GM19324 (cell line): ENCODE measurements around the gene POLQ.
"Not testable (repeated sequence)": the region's sequence is repeated elsewhere in the genome, so short reads cannot be mapped to it uniquely, and the experiment has no call there.

Experiments used
- ATAC-seq: cut with Tn5 transposase; IDR thresholded peaks from one replicate; pipeline ENCODE4 v1.9.1; 2021; ENCODE audit warnings: mild to moderate bottlenecking, moderate library complexity; ENCODE audit not compliant: unreplicated experiment, low FRiP score

The POLQ gene

DNA sequence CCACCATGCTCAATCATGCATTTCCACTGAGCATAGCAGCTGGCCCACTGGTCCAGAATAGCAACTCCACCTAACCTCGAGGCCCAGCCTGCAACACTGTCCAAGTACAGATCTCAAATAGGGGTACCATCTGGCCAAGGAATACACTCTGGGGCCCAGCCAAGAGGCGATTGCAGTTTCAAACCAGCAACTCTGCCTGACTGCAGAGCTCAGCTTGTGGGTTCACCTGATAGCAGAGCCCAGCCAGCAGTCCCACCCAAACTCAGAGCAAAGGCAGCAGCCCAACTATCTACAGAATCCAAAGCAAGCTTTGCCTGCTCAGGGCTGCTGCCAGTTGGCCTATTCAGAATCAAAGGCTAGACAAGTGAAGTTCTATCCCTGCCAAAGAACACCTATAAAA lies 30.5 kb downstream of the POLQ start:
- no peak for ATAC-seq

DNA sequence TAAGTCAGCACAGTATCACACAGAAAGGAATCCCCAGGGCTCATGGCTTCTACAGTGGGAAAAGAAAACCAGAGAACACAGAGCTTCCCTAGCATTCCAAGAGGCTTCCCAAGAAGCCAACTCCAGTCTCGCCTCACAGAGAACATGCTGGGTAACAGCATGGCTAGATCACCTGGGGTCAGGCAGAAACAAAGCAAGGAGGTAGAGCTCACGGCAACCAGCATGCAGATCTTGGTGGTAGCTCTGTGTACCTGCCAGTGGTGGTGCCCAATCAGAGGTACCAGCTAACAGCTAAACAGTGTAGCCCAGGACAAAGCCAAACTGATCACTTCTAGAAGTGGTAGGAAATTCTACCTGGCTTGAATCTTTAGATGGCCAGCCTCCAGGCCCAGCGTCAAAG lies 31.3 kb downstream of the POLQ start:
- ATAC-seq: no peak

DNA sequence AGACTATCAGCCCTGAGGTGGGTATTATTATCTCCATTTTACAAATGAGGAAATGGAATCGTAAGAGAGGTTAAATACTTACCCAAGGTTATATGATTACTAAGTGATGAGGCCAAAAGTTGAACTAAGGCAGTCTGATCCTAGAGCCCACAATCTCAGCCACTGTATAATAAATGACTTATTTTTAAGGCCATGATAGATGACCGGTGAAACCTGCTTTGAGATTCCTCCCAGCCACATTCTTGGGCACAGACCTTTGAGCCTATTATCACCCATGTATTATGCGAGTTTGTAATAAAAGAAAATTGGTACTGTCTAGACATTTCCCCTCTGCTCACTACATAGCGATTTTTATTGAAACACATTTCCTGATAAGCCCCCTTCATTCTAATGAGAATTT lies 37.4 kb downstream of the POLQ start:
- no peak for ATAC-seq

DNA sequence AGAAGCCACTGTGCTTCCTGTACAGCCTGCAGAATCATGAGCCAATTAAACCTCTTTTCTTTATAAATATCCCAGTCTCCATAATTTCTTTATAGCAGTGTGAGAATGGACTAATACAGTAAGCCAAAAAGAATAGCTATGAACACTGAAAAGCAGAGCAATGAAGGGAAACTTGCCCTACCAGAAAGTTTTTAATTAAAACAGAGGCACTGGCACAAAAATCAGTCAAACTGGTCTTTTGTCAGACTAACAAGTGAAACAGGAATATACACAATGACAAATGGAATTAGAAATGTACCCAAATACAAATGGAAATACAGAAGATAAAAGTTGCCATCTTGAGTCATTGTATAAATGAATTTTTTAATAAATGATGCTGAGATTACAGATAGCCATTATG lies 40.5 kb downstream of the POLQ start:
- no peak for ATAC-seq

DNA sequence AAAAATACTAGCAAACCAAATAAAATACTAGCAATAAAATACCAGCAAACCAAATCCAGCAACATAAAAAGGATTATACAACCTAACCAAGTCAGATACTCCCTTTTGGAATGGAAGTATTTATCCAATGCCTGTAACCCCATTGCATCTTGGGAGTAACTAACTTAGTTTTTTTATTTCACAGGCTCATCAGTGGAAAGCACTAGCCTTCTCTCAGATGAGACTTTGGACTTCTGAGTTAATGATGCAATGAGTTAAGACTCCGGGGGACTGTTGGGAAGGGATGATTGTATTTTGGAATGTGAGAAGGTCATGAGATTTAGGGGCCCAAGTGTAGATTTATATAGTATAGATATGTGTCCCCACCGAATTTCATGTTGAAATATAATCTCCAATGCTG lies 41.2 kb downstream of the POLQ start:
- no peak for ATAC-seq

DNA sequence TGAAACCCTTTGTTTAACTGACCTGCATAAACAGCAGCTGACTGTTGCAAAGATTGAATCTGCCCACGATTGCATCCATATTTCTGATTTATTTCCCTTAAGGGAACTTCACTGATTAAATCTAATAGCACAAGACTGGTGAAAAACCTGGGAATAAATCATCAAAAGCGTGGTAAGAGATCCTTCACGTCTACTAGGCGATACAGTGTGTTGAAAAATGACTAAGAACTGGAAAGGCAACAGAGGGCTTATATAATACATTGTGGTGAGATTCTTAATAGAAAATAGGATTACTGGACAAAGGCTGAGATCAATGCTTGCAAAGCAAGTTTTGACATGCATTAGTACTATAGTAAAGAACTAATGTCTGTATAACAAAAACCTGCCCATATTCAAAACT lies 49.0 kb downstream of the POLQ start:
- ATAC-seq: no peak

DNA sequence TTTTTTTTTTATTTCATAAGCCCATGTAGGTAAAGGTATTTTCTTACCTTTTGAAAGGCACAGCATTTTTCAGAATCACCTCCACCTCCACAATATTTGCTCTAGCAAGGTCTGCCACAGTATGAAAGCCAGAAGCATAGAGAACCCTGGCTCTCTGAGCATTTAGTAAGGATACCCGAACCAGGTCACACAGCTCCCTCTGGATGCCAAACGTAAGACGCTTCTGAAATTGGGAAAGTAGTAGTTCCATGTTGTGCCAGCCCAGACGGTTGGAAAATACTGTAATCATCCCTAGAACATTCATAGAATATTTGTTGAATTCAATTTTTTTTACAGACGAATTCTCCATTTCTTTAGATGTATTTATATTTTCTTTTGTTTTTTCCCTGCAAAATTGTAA lies 52.4 kb downstream of the POLQ start:
- no peak for ATAC-seq

DNA sequence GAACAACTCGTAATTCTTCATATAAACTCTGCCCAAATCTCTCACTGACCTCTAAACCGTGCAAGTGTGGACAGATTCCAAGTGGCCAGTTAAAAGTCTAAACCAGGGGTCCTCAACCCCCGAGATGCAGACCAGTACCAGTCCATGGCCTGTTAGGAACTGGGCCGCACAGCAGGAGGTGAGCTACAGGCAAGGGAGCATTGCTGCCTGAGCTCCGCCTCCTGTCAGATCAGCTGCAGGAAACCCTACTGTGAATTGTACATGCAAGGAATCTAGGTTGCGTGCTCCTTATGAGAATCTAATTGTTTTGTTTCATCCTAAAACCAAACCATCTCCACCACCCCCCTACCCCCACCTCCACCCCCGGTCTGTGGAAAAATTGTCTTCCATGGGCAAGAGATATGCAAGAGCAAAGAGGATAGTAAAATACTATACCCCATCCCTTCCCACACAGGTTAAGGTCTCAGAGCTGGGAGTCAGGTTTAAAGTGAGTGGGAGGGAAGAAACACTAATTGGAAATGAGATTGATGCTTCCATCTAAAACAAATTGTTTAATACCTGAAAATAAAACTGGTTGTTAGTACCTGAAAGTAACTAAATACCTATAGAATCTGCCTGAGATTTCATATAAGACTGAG lies 54.0 kb downstream of the POLQ start:
- no peak for ATAC-seq

DNA sequence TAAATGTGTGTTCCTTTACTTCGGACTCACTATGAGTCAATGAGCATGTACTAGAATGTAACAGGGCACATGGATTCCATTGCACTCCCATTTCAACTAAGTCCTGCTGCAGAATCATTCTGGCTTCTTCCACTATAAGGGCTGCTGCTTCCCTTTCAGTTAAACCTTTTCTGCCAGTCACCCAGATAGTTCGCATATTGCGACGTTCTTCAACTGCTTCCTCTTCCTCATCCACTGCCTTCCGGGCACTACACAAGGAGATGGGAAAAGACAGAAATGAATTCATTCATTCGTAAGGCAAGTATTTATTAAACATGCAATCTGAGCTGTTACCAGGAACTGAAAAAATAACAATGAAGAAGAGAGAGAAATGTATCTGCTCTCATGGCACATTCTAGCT lies 55.6 kb downstream of the POLQ start:
- ATAC-seq: no peak

DNA sequence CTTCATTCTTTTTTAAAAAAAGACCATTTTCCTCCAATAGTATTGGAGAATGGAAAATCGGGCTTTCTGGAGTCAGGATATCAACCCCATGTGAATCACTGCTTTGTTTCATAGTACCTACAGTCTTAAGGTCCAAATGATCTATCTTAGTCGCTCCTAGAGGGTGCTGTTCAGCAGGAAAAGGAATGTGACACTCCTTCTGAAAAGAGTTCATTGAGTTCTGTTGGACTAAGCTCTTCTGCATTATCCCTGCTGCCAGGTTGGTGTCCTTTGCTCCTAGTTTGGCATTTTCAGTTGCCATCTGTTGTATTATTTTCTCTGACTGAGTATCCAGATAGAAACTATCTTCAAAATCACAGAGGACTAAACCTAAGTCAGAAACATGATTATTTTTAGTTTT lies 57.2 kb downstream of the POLQ start:
- no peak for ATAC-seq

DNA sequence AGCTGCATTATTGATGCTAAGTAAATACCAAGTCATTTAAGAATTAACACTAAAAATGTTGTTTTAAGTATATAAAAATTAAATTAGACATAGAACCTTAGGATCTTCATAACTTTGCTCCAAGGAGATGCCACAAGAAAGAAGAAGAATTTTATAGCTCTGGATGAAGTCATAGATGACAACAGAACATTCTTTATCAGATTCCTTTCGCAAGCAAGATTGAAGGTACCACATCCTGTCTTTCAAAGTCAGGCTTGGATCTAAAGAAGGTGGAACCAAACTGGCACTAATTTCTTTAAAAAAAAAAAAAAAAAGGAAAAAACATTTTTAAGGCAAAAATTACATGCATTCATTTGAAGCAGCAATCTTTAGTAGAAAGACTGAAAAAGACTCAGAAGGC lies 62.5 kb downstream of the POLQ start:
- no peak for ATAC-seq

DNA sequence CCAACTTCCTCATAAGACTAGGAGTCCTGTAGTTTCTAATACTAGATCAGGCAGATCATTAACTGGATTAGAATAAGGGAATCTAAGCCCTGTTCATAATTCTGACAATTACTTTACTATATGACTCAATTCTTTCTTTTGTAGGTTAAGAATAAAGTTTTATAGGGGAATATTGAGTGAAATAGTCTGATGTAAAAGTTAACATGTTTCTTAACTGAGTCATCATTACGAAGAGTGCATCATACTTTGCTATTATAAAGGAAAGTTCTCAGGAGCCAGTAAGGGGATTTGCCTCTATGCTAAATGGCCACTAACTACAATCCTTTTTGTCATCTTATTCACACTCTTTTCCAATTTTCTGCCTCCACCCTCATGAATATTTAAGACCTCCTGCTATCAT lies 63.1 kb downstream of the POLQ start:
- ATAC-seq: no peak

DNA sequence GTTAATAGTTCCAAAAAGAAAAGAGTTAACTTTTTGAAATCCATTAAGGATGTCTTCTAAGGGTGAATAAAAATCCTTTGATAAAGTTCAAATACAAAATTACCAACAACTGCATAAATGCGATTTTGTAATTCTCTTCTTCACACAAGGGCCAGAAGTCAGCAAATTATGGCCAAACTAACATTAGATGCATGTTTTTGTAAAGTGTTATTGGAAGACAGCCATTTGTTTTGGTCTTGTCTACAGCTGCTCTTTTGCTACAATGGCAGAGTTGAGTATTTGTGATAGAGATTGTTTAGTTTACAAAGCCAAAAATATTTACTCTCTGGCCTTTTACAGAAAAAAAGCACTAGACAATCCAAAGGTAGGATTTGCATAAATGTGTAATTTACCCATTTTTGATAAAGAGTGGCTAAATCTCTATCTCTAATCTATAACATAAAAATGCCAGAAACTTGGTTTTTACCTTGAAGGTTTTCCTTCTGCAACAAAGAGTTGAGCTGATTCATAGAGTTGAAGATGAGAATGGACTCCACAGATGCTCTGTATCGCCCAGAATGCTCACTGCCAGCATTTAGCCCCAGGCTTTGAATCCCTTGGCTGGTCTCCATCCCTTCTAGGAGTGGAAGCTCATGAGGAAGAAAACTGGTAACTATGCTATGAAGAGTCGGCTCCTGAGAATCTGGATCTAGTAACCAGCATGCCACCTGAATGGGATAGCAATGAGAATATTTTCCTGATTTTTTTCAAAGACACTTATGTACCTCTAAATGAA lies 64.5 kb downstream of the POLQ start:
- no peak for ATAC-seq

DNA sequence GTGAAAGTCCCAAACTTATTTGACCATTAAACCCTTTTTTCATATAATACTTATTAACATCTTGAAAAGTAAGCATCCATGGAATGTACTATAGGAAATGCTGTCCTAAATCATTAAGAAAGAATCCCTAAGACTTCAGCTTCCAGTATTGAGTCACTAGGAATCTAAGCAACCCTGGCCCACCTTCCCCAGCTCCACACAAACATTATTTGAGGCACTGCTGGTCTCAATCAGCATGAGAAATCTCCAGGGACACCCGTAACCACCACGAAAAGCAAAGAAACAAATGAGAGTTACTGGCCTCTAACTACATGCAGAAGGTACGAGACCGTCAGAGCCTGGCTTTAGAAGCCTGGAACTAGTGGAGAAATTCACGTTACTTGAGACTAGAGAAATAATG lies 68.2 kb downstream of the POLQ start:
- ATAC-seq: no peak

DNA sequence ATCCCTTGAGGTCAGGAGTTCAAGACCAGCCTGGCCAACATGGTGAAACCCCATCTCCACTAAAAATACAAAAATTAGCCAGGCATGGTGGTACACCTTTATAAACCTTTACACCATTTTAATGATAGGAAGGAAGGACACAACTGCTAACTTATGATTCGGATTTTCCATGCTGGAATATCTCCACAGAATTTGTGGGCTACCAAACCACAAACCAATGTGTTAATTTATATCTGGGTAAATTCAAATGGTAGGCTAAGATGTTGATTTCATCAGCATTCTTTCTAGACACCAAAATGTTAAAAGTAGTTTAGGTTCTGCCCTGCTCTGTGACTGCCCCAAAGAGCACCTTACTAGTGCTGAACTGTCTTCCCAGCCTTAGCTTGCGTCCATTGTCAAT lies 72.8 kb downstream of the POLQ start:
- no peak for ATAC-seq

DNA sequence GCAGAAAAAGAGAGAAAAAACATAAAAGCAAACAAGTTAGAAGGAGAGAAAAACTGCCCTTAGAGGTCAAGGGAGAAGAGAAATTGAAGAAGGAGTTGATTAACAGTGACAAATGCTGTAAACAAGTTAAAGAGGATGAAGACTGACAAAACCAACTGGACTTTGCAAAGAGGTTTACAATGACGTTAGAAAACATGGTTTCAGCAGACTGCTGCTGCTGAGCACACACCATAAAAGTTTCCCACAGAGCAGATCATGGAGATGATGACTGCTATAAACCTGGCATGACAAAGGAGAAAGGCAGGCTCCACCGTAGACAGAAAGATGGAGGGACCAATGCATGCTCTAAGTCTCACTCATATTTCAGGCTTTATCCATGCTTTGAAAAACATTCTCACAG lies 78.7 kb downstream of the POLQ start:
- no peak for ATAC-seq

DNA sequence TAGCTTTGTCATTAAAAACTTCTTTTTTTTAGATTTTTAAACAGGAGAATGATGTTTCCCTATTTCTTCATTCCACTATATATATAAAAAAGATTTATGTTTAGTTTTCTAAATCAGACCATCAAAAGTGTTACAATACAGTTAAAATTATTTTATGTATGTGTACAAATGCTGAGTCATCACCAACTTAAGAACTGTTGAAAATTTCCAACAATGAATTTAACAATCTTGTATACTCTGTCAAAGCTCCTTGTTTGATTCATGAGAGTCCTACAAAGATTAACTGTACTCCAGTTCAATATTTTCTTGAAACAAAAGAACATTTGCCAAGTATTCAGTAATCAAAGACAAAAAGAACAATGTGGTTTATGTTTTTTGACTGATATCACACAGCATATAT lies 82.0 kb downstream of the POLQ start:
- no peak for ATAC-seq

DNA sequence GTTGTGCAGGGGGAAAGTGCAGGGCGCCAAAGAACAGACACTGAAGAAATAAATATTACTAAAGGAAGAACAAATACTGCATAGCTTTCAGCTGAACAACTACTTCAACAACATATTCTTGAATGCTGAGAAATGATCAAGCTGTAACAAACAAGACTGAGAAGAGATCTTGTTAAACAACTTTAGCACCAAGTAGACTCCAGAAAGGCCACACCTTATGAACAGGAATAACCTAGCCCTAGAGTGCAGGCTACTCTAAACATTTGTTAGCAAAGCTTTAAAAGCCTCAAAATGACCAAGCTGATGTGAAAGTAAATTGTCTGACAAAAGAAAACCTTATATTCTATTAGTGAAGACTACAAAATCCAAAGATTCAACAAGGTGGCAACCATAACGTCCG lies 83.2 kb downstream of the POLQ start:
- no peak for ATAC-seq

DNA sequence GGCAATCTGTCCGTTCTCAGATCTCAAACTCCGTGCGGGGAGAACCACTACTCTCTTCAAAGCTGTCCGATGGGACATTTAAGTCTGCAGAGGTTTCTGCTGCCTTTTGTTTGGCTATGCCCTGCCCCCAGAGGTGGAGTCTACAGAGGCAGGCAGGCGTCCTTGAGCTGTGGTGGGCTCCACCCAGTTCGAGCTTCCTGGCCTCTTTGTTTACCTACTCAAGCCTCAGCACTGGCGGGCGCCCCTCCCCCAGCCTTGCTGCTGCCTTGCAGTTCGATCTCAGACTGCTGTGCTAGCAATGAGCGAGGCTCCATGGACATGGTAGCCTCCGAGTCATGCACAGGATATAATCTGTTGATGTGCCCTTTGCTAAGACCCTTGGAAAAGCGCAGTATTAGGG lies 94.0 kb downstream of the POLQ start:
- ATAC-seq: not testable (repeated sequence)

DNA sequence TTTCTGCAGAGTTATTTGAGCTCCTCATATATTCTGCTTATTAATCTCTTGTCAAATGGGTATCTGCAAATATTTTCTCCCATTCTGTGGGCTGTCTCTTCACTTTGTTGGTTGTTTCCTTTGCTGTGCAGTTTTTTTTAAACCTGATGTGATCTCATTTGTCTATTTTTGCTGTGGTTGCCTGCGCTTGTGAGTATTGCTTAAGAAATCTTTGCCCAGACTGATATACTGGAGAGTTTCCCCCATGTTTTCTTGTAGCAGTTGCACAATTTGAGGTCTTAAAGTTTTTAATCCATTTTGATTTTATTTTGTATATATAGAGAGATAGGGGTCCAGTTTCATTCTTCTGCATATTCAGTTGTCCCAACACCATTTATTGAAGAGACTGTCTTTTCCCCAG lies 102.3 kb downstream of the POLQ start:
- ATAC-seq: no peak

DNA sequence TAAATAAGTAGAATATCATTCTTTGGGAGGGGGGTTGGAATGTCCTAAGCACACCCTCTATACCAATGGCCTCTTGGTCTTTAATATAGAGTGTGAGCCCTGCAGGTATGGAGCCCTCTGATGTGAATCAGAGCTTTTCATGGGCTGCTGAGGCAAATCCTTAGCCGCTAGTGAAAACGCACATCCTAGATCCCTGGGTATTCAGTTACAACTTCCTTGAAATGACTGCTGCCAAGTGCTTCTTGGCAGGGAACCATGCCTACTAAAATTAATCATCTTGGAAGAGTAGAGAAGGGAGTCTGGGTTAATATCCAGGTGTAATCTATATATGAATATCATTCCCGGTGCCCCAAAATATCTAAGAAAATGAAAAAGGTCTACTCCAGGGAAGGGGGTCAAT lies 109.1 kb downstream of the POLQ start:
- no peak for ATAC-seq

DNA sequence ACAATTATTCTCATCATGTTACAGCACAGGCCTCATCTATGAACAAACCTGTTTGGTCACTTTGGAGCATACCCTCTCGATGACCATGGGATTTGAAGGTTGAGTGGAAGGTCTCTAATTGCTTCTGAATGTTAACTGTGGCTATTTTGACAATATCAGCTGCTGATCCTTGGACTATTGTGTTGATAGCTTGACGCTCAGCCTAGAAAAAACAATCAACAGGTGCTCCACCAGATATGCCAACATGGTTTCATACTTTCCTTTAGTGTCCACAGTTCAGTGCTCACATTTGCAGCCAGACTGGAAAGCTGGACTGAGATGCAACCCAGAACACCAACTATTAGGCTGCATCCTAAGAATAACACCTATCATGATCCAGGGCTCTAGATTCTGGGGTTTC lies 109.7 kb downstream of the POLQ start:
- no peak for ATAC-seq
